IMR-90 (cell line): ENCODE data around the gene TPGS2.

Experiments used
- BHLHE40 ChIP-seq: fragments of 150-350 bp; IDR thresholded peaks from 2 replicates; pipeline ENCODE4 v1.6.1; 2016; ENCODE audit warnings: mild to moderate bottlenecking, low read depth, low read length
- CHD1 ChIP-seq: IDR thresholded peaks from 2 replicates; pipeline ENCODE4 v1.6.1; 2012; ENCODE audit warnings: low read depth, low read length, improper control_type of control experiment
- CTCF ChIP-seq: conservative IDR thresholded peaks from 2 replicates; pipeline ENCODE4 v1.5.1; 2012; ENCODE audit warnings: mild to moderate bottlenecking, low read depth, low read length, improper control_type of control experiment
- MAFK ChIP-seq: IDR thresholded peaks from 2 replicates; pipeline ENCODE4 v1.6.1; 2012; ENCODE audit warnings: low read depth, low read length, improper control_type of control experiment
- MXI1 ChIP-seq: IDR thresholded peaks from 2 replicates; pipeline ENCODE4 v1.6.1; 2012; ENCODE audit warnings: low read depth, mild to moderate bottlenecking, low read length, moderate library complexity, borderline replicate concordance
- NFE2L2 ChIP-seq: fragments of 150-350 bp; IDR thresholded peaks from 2 replicates; pipeline ENCODE4 v1.6.1; 2016; ENCODE audit warnings: low read depth, mild to moderate bottlenecking, low read length
- POLR2A ChIP-seq: IDR thresholded peaks from 2 replicates; pipeline ENCODE4 v1.6.1; 2012; ENCODE audit warnings: mild to moderate bottlenecking, low read depth, low read length
- RCOR1 ChIP-seq: IDR thresholded peaks from 2 replicates; pipeline ENCODE4 v1.6.1; 2012; ENCODE audit warnings: mild to moderate bottlenecking, low read length, improper control_type of control experiment; ENCODE audit not compliant: insufficient replicate concordance
- RFX5 ChIP-seq: IDR thresholded peaks from 2 replicates; pipeline ENCODE4 v1.8.0; 2012; ENCODE audit warnings: low read depth, mild to moderate bottlenecking, low read length, moderate library complexity
- SMC3 ChIP-seq: fragments of 150-350 bp; IDR thresholded peaks from 2 replicates; pipeline ENCODE4 v1.6.1; 2016; ENCODE audit warnings: low read depth, mild to moderate bottlenecking, antibody characterized with exemption, low read length, moderate library complexity
- TF ChIP-seq, protein P1 (sequence below): fragments of 150-350 bp; IDR thresholded peaks from 2 replicates; pipeline ENCODE4 v1.6.1; 2017; ENCODE audit warnings: mild to moderate bottlenecking, antibody characterized with exemption, low read length, low read depth
- TF ChIP-seq, protein P2 (sequence below): fragments of 150-350 bp; IDR thresholded peaks from 2 replicates; pipeline ENCODE4 v1.6.1; 2016; ENCODE audit warnings: low read depth, mild to moderate bottlenecking, low read length, moderate library complexity, borderline replicate concordance

DNA sequence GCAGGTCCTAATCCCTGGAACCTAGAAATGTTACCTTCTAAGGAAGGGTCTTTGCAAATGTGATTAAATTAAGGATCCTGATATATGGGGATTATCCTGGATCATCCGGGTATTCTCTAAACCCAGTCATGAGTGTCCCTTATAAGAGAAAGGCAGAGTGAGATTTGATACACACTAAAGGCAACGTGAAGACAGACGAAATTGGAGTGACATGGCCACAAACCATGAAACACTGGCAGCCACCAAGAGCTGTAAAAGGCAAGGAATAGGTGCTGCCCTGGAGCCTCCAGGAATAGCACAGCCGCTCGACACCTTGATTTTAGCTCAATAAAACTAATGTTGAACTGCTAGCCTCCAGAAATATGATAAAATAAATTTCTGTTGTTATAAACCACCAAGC lies 45.0 kb downstream of the TPGS2 start:
- no peak for TF ChIP-seq CHD1
- TF ChIP-seq CTCF = no peak
- no peak for TF ChIP-seq NFE2L2
- TF ChIP-seq SMC3 = no peak
- no peak for TF ChIP-seq BHLHE40
- TF ChIP-seq MAFK = no peak
- no peak for TF ChIP-seq MXI1
- TF ChIP-seq POLR2A = no peak
- TF ChIP-seq, protein P1, sequence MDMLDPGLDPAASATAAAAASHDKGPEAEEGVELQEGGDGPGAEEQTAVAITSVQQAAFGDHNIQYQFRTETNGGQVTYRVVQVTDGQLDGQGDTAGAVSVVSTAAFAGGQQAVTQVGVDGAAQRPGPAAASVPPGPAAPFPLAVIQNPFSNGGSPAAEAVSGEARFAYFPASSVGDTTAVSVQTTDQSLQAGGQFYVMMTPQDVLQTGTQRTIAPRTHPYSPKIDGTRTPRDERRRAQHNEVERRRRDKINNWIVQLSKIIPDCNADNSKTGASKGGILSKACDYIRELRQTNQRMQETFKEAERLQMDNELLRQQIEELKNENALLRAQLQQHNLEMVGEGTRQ = no peak
- TF ChIP-seq RCOR1 = no peak
- no peak for TF ChIP-seq RFX5
- TF ChIP-seq, protein P2, sequence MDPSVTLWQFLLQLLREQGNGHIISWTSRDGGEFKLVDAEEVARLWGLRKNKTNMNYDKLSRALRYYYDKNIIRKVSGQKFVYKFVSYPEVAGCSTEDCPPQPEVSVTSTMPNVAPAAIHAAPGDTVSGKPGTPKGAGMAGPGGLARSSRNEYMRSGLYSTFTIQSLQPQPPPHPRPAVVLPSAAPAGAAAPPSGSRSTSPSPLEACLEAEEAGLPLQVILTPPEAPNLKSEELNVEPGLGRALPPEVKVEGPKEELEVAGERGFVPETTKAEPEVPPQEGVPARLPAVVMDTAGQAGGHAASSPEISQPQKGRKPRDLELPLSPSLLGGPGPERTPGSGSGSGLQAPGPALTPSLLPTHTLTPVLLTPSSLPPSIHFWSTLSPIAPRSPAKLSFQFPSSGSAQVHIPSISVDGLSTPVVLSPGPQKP = no peak
